H1 (cell line): ENCODE data around the gene ADAM12. TPM values are rescaled to one million over a fixed set of nuclear protein-coding genes. Genes with fewer than 3 reads are reported as not detected.

Experiments used
- CTCF ChIA-PET: fragments of 300-600 bp; sonication (Branson Sonifier 250); formaldehyde crosslinking; loops from one replicate; lab custom pipeline; 2021; ENCODE audit not compliant: partially characterized antibody; lab: Charles Lee
- POLR2A ChIA-PET: fragments of 300-600 bp; sonication (Branson Sonifier 250); formaldehyde crosslinking; loops from one replicate; lab custom pipeline; 2021; ENCODE audit warnings: inconsistent platforms; ENCODE audit not compliant: partially characterized antibody; lab: Charles Lee
- DNase-seq, 2 experiments: peaks; one replicate each; pipeline versions ENCODE4 v3.0.0 to v3.0.0-alpha.2; 2010 to 2022; ENCODE audit warnings: low spot score in 2 of 2, low read depth in 1 of 2, mixed read lengths in 1 of 2
- FAIRE-seq: peaks from 2 replicates; lab custom pipeline; 2011; peaks lifted over from hg19 to GRCh38; lab: Jason Lieb, UNC
- H2AFZ ChIP-seq: 2 replicates; pipeline ENCODE4 v1.8.1; 2012; ENCODE audit warnings: low read length, inconsistent platforms
- H2AK5ac ChIP-seq: 2 replicates; pipeline ENCODE4 v1.6.1; 2013; ENCODE audit warnings: low read depth, low read length
- H2BK120ac ChIP-seq: replicated peaks from 2 replicates; pipeline ENCODE3; 2013; ENCODE audit warnings: low read depth, low read length, inconsistent platforms
- H2BK12ac ChIP-seq: 2 replicates; pipeline ENCODE4 v1.6.1; 2013; ENCODE audit warnings: low read depth, low read length
- H2BK15ac ChIP-seq: 2 replicates; pipeline ENCODE4 v1.6.1; 2013; ENCODE audit warnings: low read length
- H2BK20ac ChIP-seq: 2 replicates; pipeline ENCODE4 v1.6.1; 2013; ENCODE audit warnings: low read length
- H2BK5ac ChIP-seq: 2 replicates; pipeline ENCODE4 v1.6.1; 2013; ENCODE audit warnings: low read depth, low read length
- H3K14ac ChIP-seq: 2 replicates; pipeline ENCODE4 v1.6.1; 2013; ENCODE audit warnings: inconsistent platforms; ENCODE audit not compliant: insufficient read length
- H3K18ac ChIP-seq: 2 replicates; pipeline ENCODE4 v1.6.1; 2013; ENCODE audit warnings: low read length; ENCODE audit errors: extremely low read depth
- H3K23ac ChIP-seq: 2 replicates; pipeline ENCODE4 v1.6.1; 2013; ENCODE audit warnings: inconsistent platforms; ENCODE audit not compliant: insufficient read length
- H3K23me2 ChIP-seq: 2 replicates; pipeline ENCODE4 v1.6.1; 2013; ENCODE audit warnings: low read depth, low read length
- H3K27ac ChIP-seq: 2 replicates; pipeline ENCODE4 v1.6.1; 2011; ENCODE audit warnings: low read depth, low read length, inconsistent platforms
- H3K27me3 ChIP-seq, 4 experiments: replicated peaks in 1 of 4; 1 replicate in 1 of 4; 2 replicates in 3 of 4; pipeline versions ENCODE4 v1.6.1 to v1.8.1; 2011 to 2013; ENCODE audit warnings: low read length in 3 of 4, mild to moderate bottlenecking in 3 of 4, inconsistent platforms in 2 of 4, mixed read lengths in 2 of 4, moderate library complexity in 1 of 4; ENCODE audit not compliant: control insufficient read depth in 3 of 4, insufficient read depth in 3 of 4; ENCODE audit errors: extremely low read depth in 1 of 4
- H3K36me3 ChIP-seq, 4 experiments: 2 replicates each; pipeline versions ENCODE4 v1.6.1 to v1.8.1; 2011 to 2013; ENCODE audit warnings: mild to moderate bottlenecking in 4 of 4, low read length in 3 of 4, moderate library complexity in 2 of 4, control low read depth in 1 of 4, inconsistent platforms in 1 of 4; ENCODE audit not compliant: insufficient read depth in 4 of 4, control insufficient read depth in 2 of 4
- H3K4ac ChIP-seq: replicated peaks from 2 replicates; pipeline ENCODE3; 2013; ENCODE audit warnings: low read length, low read depth, mixed read lengths, inconsistent platforms; ENCODE audit not compliant: insufficient read length
- H3K4me1 ChIP-seq, 4 experiments: replicated peaks in 1 of 4; 1 replicate in 1 of 4; 2 replicates in 3 of 4; pipeline versions ENCODE4 v1.6.1 to v1.8.1; 2011 to 2013; ENCODE audit warnings: low read length in 3 of 4, inconsistent platforms in 2 of 4, mixed read lengths in 1 of 4; ENCODE audit not compliant: insufficient read depth in 4 of 4, control insufficient read depth in 3 of 4
- H3K4me2 ChIP-seq, 2 experiments: 2 replicates each; pipeline versions ENCODE4 v1.6.1 to v1.8.1; 2011 to 2013; ENCODE audit warnings: low read depth in 2 of 2, low read length in 2 of 2, control low read depth in 1 of 2, inconsistent platforms in 1 of 2, mild to moderate bottlenecking in 1 of 2; ENCODE audit not compliant: insufficient read depth in 1 of 2
- H3K4me3 ChIP-seq, 4 experiments: fragments of 200-600, 300-600 bp in 1 of 4; sonication (generic), shearing (Covaris generic), sonication (Bioruptor Twin) in 1 of 4; 2 replicates each; pipeline versions ENCODE4 v1.5.1 to v1.8.1; 2011 to 2016; ENCODE audit warnings: low read length in 4 of 4, low read depth in 3 of 4, control low read depth in 2 of 4, inconsistent platforms in 2 of 4, mild to moderate bottlenecking in 2 of 4, mixed read lengths in 1 of 4, moderate library complexity in 1 of 4; ENCODE audit not compliant: insufficient read depth in 2 of 4; ENCODE audit errors: extremely low read depth in 1 of 4
- H3K56ac ChIP-seq: replicated peaks from 2 replicates; pipeline ENCODE3; 2013; ENCODE audit warnings: low read depth, mild to moderate bottlenecking, mixed read lengths, low read length, inconsistent platforms; ENCODE audit not compliant: insufficient read length
- H3K79me1 ChIP-seq: 2 replicates; pipeline ENCODE4 v1.6.1; 2013; ENCODE audit warnings: low read depth, low read length, control low read depth
- H3K79me2 ChIP-seq, 2 experiments: 2 replicates each; pipeline versions ENCODE4 v1.6.1 to v1.8.1; 2012 to 2013; ENCODE audit warnings: low read length in 2 of 2, mild to moderate bottlenecking in 2 of 2, inconsistent platforms in 1 of 2; ENCODE audit not compliant: insufficient read depth in 2 of 2, control insufficient read depth in 1 of 2
- H3K9ac ChIP-seq, 4 experiments: replicated peaks in 1 of 4; 1 replicate in 1 of 4; 2 replicates in 3 of 4; pipeline versions ENCODE4 v1.6.1 to v1.8.1; 2011 to 2013; ENCODE audit warnings: low read depth in 3 of 4, low read length in 3 of 4, control low read depth in 2 of 4, mild to moderate bottlenecking in 2 of 4, moderate library complexity in 2 of 4, inconsistent platforms in 1 of 4; ENCODE audit errors: extremely low read depth in 1 of 4
- H3K9me3 ChIP-seq, 2 experiments: 2 replicates each; pipeline versions ENCODE4 v1.6.1 to v1.8.1; 2012 to 2013; ENCODE audit warnings: mild to moderate bottlenecking in 2 of 2, moderate library complexity in 2 of 2, control low read depth in 1 of 2, inconsistent platforms in 1 of 2, low read depth in 1 of 2, low read length in 1 of 2, mixed read lengths in 1 of 2; ENCODE audit not compliant: insufficient read depth in 2 of 2
- H4K20me1 ChIP-seq, 2 experiments: replicated peaks in 1 of 2; 2 replicates each; pipeline versions ENCODE3 to v1.8.1; 2011 to 2013; ENCODE audit warnings: inconsistent platforms in 2 of 2, low read length in 2 of 2, mild to moderate bottlenecking in 1 of 2; ENCODE audit not compliant: insufficient read depth in 2 of 2, control insufficient read depth in 1 of 2
- H4K5ac ChIP-seq: 2 replicates; pipeline ENCODE4 v1.6.1; 2013; ENCODE audit warnings: low read length, low read depth, mixed read lengths, inconsistent platforms; ENCODE audit not compliant: insufficient read length
- H4K8ac ChIP-seq: 2 replicates; pipeline ENCODE4 v1.8.0; 2013; ENCODE audit warnings: mild to moderate bottlenecking, moderate library complexity, low read length, inconsistent platforms; ENCODE audit not compliant: insufficient read depth; ENCODE audit errors: extremely low read depth
- H4K91ac ChIP-seq: replicated peaks from 2 replicates; pipeline ENCODE3; 2013; ENCODE audit warnings: low read length, mixed read lengths, inconsistent platforms; ENCODE audit not compliant: insufficient read length
- ATF3 ChIP-seq: IDR thresholded peaks from 2 replicates; pipeline ENCODE4 v1.6.1; 2011; ENCODE audit warnings: low read depth, mild to moderate bottlenecking, low read length; ENCODE audit not compliant: insufficient read depth
- BACH1 ChIP-seq: IDR thresholded peaks from 2 replicates; pipeline ENCODE4 v1.6.1; 2012; ENCODE audit warnings: low read length, improper control_type of control experiment
- CEBPB ChIP-seq: IDR thresholded peaks from 2 replicates; pipeline ENCODE4 v1.6.1; 2012; ENCODE audit warnings: low read depth, low read length
- CREB1 ChIP-seq: IDR thresholded peaks from 2 replicates; pipeline ENCODE4 v1.6.1; 2012; ENCODE audit warnings: inconsistent platforms
- CTCF ChIP-seq, 3 experiments: IDR thresholded peaks; 1 replicate in 2 of 3; 2 replicates in 1 of 3; pipeline versions ENCODE4 v1.5.1 to v1.6.1; 2011; ENCODE audit warnings: low read length in 3 of 3, mild to moderate bottlenecking in 3 of 3, inconsistent platforms in 2 of 3, low read depth in 1 of 3, moderate library complexity in 1 of 3; ENCODE audit not compliant: insufficient read depth in 1 of 3; ENCODE audit errors: control extremely low read depth in 1 of 3
- GABPA ChIP-seq: IDR thresholded peaks from 2 replicates; pipeline ENCODE4 v1.6.1; 2011; ENCODE audit warnings: mild to moderate bottlenecking, low read length, moderate library complexity, borderline replicate concordance; ENCODE audit not compliant: insufficient read depth
- KDM4A ChIP-seq: IDR thresholded peaks from one replicate; pipeline ENCODE4 v1.7.1; 2012; ENCODE audit warnings: low read depth, mild to moderate bottlenecking, moderate library complexity, low read length, inconsistent platforms; ENCODE audit not compliant: severe bottlenecking
- MAFK ChIP-seq: IDR thresholded peaks from 2 replicates; pipeline ENCODE4 v1.6.1; 2012; ENCODE audit warnings: low read depth, mild to moderate bottlenecking, improper control_type of control experiment, low read length
- SIN3A ChIP-seq, 2 experiments: IDR thresholded peaks in 1 of 2; conservative IDR thresholded peaks in 1 of 2; 2 replicates each; pipeline ENCODE4 v1.6.1; 2011 to 2012; ENCODE audit warnings: low read length in 2 of 2, improper control_type of control experiment in 1 of 2, low read depth in 1 of 2, mild to moderate bottlenecking in 1 of 2
- WGBS, 2 experiments: shearing (Covaris generic) in 1 of 2; methylation state at CpG; one replicate each; pipeline versions ENCODE4 v1.1.6 to v1.1.7; 2013 to 2015; ENCODE audit warnings: low lambda C conversion rate in 2 of 2, mixed read lengths in 2 of 2, inconsistent platforms in 1 of 2, low coverage in 1 of 2, missing lambda C conversion rate in 1 of 2; ENCODE audit not compliant: insufficient replicate concordance in 2 of 2, insufficient coverage in 1 of 2, insufficient read length in 1 of 2; ENCODE audit errors: extremely low coverage in 1 of 2, missing lambda C conversion rate in 1 of 2; 5-methylcytosine and 5-hydroxymethylcytosine counted together
- polyA plus RNA-seq, 7 experiments: library from polyadenylated mRNA; depleted of rRNA in 3 of 7; stranded (reverse) in 5 of 7; unstranded in 2 of 7; fragments of >200 nt in 5 of 7; fragments of 200-250 nt in 2 of 7; gene quantifications; 1 replicate in 5 of 7; 2 replicates in 1 of 7; 4 replicates in 1 of 7; pipeline versions ENCODE4 v1.2.1 to v1.2.3, GENCODE V29; 2011 to 2013; ENCODE audit warnings: missing spikeins in 2 of 7, mixed read lengths in 2 of 7
- total RNA-seq: library from RNA; stranded (reverse); fragmentation: NEBNext Ultra II Directional; extraction: Animal tissue kit (Norgen Biotek cat#: 25700); gene quantifications from 2 replicates; pipeline ENCODE4 v1.2.1, GENCODE V29; 2021

The ADAM12 gene
- total and polyA plus RNA-seq, 2 of the 8 experiments (the other 6 are each of a cell fraction or from before 2014, with no cell fraction given) = 0.07 to 0.17 TPM

GRCh38 chr10:126147866-126148587 lies 240.2 kb downstream of the ADAM12 start:
- 0 out of 2 replicates have a peak overlapping the region, but pooled peaks have one; percentile 65 for H2AK5ac ChIP-seq
- no peak overlapping the region for H3K4me3 ChIP-seq
- H2AFZ ChIP-seq = peak overlapping the region; percentile 58; the same call in 1 of the 2 replicates
- peaks cover 11 to 36% of the 10 kb centered on the region in 2 experiments for H3K9me3 ChIP-seq
- CTCF ChIA-PET = interaction anchor here (0.6 to 1.7 kb wide), 3 partner anchors 9 to 214 kb away, joined by 3 to 4 read pairs (median 3); no protein-coding TSS in a partner anchor
- peak overlapping the region; percentile 7 for H4K5ac ChIP-seq
- peak overlapping the region; percentile 10; the same call in 1 of the 2 replicates for H2BK20ac ChIP-seq
- no peak overlapping the region for H3K4me2 ChIP-seq
- no peaks in the 10 kb centered on the region for H3K79me2 ChIP-seq
- H2BK12ac ChIP-seq = no peak overlapping the region
- H3K9ac ChIP-seq = no peak overlapping the region
- no peaks in the 10 kb centered on the region for H3K79me1 ChIP-seq
- H3K23me2 ChIP-seq = peaks cover 4% of the 10 kb centered on the region; the same call in 1 of the 2 replicates
- 83% methylated on average over 7 of the region's 7 CpGs; no CpG with 5 or more reads in 1 of the 2 experiments for WGBS, 2 experiments
- POLR2A ChIA-PET = no interaction called here
- H4K20me1 ChIP-seq = no peaks in the 10 kb centered on the region
- no peak overlapping the region for H4K91ac ChIP-seq
- H3K56ac ChIP-seq = no peak overlapping the region
- no peak overlapping the region for H3K27ac ChIP-seq
- FAIRE-seq (no peak), DNase-seq (no peak)
- no peaks in the 10 kb centered on the region for H3K27me3 ChIP-seq
- H2BK120ac ChIP-seq = no peak overlapping the region
- no peak overlapping the region for H2BK15ac ChIP-seq
- H2BK5ac ChIP-seq = peak overlapping the region; percentile 4
- H3K14ac ChIP-seq = no peak overlapping the region
- no peak overlapping the region for H3K18ac ChIP-seq
- no peak overlapping the region for H4K8ac ChIP-seq
- H3K23ac ChIP-seq = no peak overlapping the region
- no peak overlapping the region for H3K4ac ChIP-seq
- peaks cover 0 to 11% (median 7%) of the 10 kb centered on the region in 4 experiments; a peak in 4 of 7 replicates for H3K4me1 ChIP-seq
- H3K36me3 ChIP-seq = peaks cover 0 to 3% (median 0%) of the 10 kb centered on the region in 4 experiments; a peak in 1 of 8 replicates
- TF ChIP-seq BACH1 (peak; percentile 85; the same call in 1 of the 2 replicates), KDM4A (no peak), ATF3 (no peak), SIN3A (conservative IDR thresholded peaks at IDR 0.05 in 1 of 2, IDR thresholded peaks at IDR 0.05 in 1 of 2; ENCODE audit: low read depth in 1 of 2, low read length in 2 of 2) (no peak), MAFK (peak; percentile 91), GABPA (no peak), CREB1 (no peak), CTCF (IDR thresholded peaks at IDR 0.05; ENCODE audit: control extremely low read depth in 1 of 3, insufficient read depth in 1 of 3, low read depth in 1 of 3, low read length in 3 of 3) (no peak), CEBPB (no peak)
